Left ventricle myocardium superior (tissue), 1 donor: Measurements from ENCODE around the gene CMTM7. TPM values are rescaled to one million over a fixed set of nuclear protein-coding genes. Genes with fewer than 3 reads are reported as not detected.
"Not testable (repeated sequence)": the region's sequence is repeated elsewhere in the genome, so short reads cannot be mapped to it uniquely, and the experiment has no call there.

Source experiments
- ATAC-seq: fragments of 200-7000 bp; cut with Tn5 transposase; one replicate; pipeline ENCODE4 v1.9.1; 2020; ENCODE audit warnings: mild to moderate bottlenecking, moderate library complexity
- DNase-seq: peaks from one replicate; pipeline ENCODE4 v3.0.0-alpha.2; 2020
- intact Hi-C: fragments of 100-400 bp; cut with micrococcal nuclease; formaldehyde crosslinking; loops from one replicate; pipeline ENCODE4 v1.11.0; 2022
- total RNA-seq: library from RNA; stranded (reverse); fragmentation: NEBNext Ultra II Directional; extraction: Animal tissue kit (Norgen Biotek cat#: 25700); gene quantifications from one replicate; pipeline ENCODE4 v1.2.1, GENCODE V29; 2021
- donor health status: DM: no; HTN: yes; CAD: no; lungs with severe emphysema.

Gene CMTM7
- total RNA-seq, 1 donor from 2014 or later: 4.4 TPM

DNA sequence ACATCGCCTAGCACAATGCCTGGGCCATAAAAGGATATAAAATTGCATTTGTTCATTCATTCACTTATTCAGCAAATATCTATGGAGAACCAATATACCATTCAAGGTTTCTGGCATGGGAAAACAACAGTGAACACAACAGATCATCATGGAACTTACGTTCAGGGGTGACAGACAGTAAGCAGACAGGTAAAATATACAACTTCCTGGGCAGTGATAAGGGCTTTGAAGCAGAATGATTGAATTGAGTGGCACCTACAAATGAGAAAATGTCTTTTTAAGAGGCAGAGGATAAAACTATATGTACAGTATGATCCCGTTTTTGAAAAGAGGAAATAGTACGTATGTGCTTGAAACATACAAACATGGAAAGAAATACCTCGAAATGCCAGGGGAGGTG lies 39.2 kb downstream of the CMTM7 start:
- DNase-seq (no peak), ATAC-seq (no peak)
- intact Hi-C loops: no loop called here

DNA sequence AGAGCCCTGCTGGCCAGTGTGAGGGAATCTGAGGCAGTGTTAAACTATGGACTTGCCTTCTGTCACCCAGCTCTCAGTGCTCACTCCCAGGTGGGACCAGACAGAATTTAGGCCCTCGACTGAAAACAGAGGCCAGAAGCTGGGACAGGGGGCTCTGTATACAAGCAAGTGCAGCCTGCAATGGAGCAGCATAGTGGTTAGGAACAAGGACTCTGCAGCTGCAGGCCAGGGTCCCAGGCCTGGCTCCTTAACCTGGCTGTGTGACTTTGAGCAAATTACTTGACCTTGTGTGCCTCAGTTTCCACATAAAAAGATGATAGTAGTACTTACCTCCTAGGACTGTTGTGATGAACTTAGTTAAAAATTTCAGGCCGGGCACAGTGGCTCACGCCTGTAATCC lies 39.8 kb downstream of the CMTM7 start:
- intact Hi-C loops: no loop called here
- DNase-seq: no peak
- ATAC-seq: no peak

DNA sequence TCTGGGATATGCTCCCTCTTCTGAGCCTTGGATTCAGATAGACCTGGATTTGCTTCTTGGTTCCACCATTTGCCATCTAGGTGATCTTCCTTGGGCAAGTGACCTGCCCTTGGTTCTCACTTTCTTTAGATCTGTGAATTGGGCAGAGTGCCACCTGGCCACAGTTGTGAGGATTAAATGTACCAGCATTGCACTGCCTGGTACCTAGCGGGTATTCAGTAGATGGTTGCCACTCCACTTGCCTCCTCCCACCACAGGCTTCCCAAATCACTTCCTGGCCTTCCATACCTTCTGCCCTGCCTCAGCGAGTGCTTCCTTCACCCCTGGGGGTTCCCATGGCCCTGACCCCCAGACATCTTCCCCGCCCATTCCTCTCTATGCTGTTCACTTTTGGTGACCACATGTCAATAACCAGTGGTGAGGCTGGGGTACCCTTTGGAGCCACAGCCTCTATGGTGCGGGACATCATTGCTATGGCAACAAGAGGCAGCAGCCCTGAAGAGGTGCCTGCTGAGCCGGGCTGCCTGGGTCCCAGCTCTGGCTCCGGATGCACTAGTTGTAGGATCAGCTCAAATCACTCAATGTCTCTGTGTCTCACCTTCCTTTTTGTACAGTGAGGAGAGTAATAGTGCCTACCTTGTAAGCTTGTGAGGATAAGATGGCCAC lies 40.5 kb downstream of the CMTM7 start:
- DNase-seq (no peak), ATAC-seq (no peak)

DNA sequence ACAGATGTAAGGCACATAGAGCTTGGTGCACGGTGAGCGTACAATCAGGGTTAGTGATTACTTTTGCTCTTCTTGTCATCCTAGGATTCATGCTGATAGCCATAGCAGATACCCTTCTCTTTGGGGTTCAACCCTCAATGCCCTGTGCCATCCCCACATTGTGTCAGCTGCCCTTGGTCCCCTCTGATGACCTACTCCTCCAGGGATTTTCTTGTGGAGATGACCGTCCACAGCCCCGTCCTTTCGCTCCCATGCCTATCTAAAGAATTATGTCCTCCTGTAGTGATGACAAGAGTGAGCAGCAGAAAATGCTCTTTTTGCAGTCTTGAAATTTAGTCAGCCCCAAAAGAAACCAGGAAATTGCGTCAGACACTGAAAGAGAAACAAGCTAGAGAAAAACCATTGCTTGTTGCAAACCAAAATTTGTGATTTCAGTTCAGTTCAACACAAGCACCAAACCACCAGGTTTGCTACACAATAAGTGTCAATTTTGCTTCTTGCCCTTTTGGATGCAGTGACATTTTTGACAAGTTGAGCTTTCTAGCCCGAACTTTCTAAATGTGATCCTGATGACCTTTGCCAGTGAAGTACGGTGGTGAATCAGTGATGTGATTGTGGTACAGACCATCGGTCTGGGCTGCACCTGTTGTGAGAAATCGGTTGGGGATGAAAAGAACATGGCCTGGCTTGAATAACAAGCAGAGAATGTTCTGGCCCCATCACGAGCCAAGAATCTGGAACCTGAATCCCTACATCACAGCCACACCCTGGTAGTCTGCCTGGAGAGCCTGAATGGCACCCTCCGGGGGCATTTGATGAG lies 41.3 kb downstream of the CMTM7 start:
- DNase-seq (no peak), ATAC-seq (no peak)
- intact Hi-C loops: no loop called here

More for the DNA sequence above, 40.5 kb downstream of the CMTM7 start:
- intact Hi-C loops: no loop called here

DNA sequence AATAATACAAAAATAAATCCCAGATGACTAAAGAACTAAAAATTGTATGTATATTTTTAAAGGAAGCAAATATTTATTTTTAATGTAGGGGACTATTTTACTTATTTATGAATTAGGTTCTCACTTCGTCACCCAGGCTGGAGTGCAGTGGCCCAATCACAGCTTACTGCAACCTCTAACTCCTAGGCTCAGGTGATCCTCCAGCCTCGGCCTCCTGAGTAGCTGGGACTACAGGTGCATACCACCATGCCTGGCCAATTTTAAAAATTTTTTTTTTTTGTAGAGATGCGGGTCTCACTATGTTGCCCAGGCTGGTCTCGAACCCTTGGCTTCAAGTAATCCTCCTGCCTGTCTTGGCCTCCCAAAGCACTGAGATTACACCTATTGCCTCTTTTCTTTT lies 42.6 kb downstream of the CMTM7 start:
- ATAC-seq (no peak), DNase-seq (no peak)
- intact Hi-C loops: no loop called here

DNA sequence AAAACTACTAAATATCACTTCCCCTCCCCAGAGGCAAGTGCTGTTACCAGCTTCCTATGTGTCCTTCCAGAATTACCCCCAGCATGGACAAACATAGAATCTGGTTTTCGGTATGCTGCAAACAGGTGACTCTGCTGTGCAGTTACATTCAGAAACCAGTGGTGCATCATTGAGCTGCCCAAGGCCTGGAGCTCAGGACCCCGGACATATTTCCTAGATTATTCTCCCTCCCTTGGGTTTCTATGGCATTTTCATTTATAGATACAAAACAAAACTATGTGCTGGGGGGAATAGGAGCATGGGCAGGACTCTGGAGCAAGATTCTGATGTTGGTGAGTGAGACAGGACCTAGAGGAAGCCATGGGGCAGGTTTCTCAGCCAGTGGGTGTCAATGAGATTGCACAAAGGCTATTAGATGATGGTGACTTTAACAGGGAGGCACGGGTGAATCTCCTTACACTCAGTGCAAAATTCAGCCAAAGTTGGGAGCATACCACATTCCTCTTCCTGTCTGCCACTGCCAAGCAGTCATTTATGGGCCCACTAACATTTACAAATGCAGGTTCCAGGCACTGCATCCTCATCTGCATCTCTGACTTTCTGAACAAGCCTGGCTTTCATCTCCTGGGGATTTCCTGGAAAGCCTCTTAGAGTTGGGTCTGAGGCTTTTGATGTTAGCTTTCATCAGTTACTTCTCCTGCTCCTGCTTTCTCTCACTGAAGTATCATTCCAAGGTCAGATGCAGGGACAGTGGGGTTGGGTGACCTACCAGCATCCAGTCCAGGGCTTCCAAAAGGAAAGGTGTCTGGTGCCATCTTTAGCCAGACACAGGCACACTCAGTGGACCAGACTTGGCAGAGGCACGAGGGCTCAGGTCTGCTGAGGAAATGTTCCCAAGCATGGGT lies 44.5 kb downstream of the CMTM7 start:
- intact Hi-C loops: no loop called here
- DNase-seq: no peak

DNA sequence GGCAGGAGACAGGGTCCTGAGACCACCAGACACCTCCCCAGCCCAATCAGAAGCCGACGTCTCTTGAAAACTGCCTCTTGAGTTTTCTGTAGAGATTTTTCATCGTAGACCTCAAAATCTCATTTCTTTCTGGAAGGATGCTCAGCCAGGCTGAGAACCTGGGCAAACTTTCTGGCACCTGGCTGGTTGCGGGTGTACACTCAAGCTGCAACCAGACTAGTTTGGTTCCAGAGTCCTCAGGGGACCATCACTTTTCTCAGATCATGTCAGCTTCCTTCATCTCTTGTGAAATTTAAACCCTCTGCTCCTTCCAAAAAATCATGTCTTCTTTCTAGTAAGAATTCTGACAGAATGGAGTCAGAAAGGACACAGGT lies 45.1 kb downstream of the CMTM7 start:
- ATAC-seq: no peak
- intact Hi-C loops: no loop called here
- DNase-seq: no peak

More for the DNA sequence above, 44.5 kb downstream of the CMTM7 start:
- ATAC-seq: no peak

DNA sequence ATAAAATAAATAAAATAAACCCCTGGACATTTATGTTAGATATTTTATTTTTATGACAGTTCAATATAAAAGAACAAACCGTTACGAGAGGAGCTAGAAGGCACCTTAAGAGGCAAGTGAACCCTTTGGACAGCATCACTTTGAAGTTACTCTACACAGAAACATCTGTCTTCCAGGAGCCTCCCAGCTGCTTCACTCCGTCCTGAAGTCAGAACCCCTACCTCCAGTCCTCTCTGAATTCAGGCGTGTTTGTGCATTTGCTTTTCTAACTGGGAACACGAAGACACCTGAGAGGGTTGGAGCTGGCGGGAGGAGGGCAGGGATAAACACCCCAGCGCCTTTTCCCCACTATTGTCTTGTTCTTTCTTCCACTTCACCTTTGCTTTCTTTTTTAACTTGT lies 46.2 kb downstream of the CMTM7 start:
- intact Hi-C loops: no loop called here
- ATAC-seq (no peak), DNase-seq (no peak)

DNA sequence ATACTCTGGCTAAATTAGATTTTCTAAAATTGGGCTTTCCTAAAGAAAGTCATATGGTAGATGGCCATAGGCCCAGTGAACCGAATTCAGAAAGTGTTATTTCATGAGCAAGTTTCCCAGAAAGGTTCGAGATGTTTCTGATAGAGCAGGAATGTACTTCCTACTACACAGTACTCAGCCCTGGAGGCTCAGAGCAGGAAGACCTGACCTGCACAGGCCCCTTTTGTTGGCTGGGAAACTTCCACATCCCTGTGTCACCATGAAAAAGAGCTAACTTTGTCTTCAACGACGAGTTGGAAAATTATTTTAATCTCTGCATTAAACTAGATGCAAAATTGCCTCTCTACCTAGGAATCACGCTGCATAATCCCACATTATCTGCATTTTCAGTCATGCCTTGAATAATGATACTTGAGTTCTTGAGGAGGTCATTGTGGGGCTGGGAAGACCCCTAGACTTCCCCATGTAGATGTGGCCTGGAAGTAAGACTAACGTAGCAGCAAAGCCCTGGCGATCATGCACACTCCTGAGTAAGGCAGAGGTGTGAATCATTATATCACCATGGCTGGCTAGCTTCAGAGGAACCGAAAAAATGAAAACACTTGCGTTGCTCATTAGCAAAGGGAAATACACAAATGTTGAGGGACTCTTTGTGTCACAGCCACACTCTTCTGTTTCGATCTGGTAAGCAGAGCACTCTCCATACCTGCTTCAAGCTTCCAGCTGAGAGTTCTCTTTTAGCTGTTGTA lies 47.1 kb downstream of the CMTM7 start:
- ATAC-seq: no peak
- DNase-seq: no peak
- intact Hi-C loops: no loop called here

DNA sequence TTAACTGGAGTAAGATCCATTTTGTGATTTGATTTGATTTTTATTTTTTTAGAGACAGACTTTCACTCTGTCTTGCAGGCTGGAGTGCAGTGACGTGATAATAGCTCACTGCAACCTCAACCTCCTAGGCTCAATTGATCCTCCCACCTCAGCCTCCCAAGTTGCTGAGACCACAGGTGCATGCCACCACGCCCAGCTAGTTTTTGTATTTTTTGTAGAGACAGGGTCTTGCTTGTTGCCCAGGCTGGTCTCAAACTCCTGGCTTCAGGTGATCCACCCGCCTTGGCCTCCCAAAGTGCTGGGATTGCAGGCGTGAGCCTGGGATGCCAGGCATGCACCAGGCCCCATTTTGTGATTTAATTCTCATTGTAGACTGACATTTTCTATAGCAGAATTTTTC lies 47.8 kb downstream of the CMTM7 start:
- DNase-seq, intact Hi-C loops, ATAC-seq: not testable (repeated sequence)

DNA sequence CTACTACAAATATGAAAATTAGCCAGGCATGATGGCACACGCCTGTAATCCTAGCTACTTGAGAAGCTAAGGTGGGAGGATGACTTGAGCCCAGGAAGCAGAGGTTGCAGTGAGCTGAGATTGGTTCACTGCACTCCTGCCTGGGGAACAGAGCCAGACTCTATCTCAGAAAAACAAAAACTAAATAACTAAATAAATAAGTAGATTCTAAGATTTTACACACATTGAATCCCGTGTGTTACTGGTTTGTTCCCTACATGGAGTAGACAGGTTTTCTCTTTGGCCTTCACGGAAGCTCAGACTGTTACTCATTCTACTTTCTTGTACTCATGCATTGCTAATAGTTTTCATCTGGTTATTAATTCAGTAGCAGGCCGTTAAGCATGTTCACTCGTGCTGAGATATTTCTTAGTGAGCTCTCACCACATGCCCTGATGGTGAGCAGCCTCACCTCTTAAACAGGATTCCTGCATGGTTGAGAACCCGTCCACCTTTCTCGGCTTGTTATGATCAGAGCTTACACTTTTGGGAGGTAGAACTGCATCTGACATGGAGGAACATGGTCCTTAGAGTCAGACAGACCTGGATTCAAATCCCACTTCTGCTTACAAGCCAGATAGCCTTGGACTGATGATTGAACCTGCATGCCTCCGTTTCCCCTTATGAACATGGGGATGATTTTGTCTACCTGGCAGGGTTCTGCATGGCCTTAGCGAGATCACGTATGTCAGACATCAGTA lies 49.1 kb downstream of the CMTM7 start:
- no peak for ATAC-seq
- DNase-seq: no peak
- intact Hi-C loops: no loop called here

DNA sequence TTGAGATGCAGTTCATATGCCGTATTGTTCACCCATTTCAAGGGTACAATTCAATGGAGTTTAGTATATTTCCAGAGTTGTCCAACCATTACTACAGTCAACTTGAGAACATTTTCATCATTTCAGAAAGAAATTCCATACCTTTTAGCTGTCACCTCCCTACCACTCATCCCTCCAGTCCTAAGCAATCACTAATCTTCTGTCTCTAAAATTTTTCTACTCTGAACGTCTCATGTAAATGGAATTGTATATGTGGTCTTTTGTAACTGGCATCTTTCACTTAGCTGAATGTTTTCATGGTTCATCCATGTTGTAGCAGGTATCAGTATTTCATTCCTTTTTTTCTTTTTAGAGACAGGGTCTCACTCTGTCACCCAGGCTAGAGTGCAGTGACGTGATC lies 51.1 kb downstream of the CMTM7 start:
- ATAC-seq (no peak), DNase-seq (no peak)
- intact Hi-C loops: no loop called here

DNA sequence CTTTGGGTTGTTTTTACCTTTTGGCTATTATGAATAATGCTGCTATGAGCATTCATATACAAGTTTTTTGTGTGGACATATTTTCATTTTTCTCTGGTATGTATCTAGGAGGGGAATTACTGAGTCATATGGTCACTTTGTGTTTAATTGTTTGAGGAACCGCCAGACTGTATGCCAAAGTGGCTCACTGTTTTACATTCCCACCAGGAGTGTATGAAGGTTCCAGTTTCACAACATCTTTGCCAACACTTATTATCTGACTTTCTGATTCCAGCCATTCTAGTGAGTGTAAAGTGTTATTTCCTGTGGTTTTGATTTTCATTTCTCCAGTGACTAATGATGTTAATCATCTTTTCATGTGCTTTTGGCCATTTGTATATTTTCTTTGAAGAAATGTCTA lies 51.8 kb downstream of the CMTM7 start:
- ATAC-seq: no peak
- intact Hi-C loops: no loop called here

DNA sequence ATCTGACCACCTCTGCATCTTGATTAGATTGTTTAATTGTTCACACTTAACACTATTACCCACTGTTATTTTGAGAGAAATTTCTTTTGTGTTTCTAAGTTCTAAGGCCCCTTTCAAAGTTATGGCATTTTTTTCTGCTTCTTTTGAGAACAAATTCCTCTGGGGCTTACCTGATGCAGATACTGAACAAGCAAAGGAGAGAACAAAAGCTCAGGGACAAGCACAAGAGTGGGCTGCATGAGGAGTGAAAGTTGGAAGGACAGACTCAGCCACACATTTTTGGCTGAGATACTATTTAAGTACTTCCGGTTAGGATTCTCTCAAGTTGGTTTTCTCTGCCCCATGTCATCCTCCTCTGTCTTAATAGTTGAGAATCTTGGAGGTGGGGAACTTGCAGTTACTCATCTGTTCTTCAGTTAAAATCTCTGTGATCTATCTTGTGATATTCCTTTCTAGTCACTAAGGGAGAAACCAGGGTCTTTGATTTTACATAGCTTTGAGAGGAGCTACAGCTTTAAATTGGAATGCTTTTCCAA lies 56.3 kb downstream of the CMTM7 start:
- intact Hi-C loops: no loop called here
- ATAC-seq (no peak), DNase-seq (no peak)

More for the DNA sequence above, 51.8 kb downstream of the CMTM7 start:
- no peak for DNase-seq

DNA sequence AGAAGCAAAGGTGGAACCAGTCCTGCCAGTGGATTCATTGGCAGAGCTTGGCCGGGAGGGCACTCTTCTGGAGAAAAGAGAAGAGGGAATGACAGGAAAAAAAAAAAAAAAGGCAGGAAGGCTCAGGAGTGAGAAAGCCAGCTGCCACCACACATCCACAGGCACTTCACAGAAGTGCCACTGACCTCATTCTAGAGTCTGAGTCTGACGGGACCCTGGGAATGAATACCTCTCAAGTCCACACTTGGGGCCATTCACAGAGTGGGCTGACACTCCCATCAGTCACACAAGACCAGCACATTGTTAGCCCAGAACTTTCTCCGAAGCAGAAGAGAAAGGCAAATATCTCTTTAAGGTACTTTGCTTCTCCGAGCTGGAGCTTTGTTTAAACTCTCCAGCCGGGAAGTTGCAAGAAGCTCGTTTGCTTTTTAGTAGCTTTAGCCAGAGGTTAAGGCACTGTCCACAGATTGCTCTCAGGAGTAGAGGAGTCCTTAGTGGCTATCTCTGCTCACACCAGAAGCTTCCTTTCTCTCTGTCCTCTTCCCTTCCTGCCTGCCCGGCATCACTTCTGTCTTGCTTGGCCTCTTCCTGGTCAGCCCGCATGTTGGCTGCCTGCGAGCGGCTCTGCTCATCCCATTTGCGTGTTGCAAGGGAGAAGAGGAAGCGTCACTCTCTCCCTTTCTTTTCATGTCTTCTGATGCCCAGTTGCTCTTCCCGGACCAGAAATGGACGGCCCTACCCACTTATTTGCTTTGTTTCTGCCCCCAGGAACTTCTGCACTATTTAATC lies 57.2 kb downstream of the CMTM7 start:
- DNase-seq: peak; percentile 41
- intact Hi-C loops: no loop called here
- peak; percentile 37 for ATAC-seq

DNA sequence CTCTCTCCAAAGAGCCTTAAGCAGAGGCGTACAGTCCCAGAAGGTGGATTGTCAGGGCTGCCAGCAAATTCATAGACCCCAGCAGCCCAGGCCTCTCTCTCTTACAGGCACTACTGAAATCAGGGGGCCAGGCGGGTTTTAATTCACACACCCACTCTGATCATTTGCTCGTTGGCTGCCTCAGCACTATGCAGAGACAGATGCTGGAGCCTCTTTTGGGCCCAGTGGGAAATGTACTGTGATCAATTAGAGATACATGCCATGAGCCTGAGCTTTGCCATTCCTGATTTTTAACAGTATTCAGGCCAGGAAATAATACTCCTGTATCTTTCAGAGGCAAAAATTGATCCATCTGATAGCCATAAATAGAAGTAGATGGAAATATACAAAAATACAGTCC lies 58.0 kb downstream of the CMTM7 start:
- no peak for ATAC-seq
- intact Hi-C loops: no loop called here
- DNase-seq: no peak

DNA sequence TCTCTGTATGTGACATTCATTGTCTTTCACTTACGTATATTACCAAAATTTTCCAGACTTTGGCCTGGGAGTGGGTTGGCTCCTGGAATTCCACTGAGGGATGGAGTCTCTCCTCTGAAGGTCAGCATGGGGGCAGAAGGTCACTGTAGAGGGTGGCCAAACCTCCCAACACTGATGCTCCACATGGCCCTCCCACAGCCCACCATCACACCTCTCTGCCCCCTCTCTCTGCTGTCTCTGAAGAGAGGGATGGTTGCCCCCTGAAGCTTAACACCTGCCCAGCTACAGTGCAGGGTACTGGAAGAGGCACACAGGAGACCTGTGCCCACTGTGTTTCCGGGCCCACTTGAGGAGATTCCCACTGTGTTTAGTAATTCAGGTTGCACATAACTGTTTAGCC lies 58.8 kb downstream of the CMTM7 start:
- intact Hi-C loops: no loop called here
- no peak for DNase-seq
- ATAC-seq: no peak
